Ishikawa (cell line): ENCODE measurements around the gene ZBTB8OS.

Source experiments
- CEBPB ChIP-seq: IDR thresholded peaks from 2 replicates; pipeline ENCODE4 v1.6.1; 2012
- CREB1 ChIP-seq: IDR thresholded peaks from 2 replicates; pipeline ENCODE4 v1.6.1; 2012; ENCODE audit warnings: low read depth
- EGR1 ChIP-seq: IDR thresholded peaks from 2 replicates; pipeline ENCODE4 v1.6.1; 2012
- EP300 ChIP-seq: IDR thresholded peaks from 2 replicates; pipeline ENCODE4 v1.6.1; 2012; ENCODE audit warnings: borderline replicate concordance
- FOXM1 ChIP-seq: IDR thresholded peaks from 2 replicates; pipeline ENCODE4 v1.6.1; 2012; ENCODE audit warnings: low read depth, borderline replicate concordance
- NFIC ChIP-seq: IDR thresholded peaks from 2 replicates; pipeline ENCODE4 v1.6.1; 2012
- RAD21 ChIP-seq: IDR thresholded peaks from 2 replicates; pipeline ENCODE4 v1.6.1; 2012; ENCODE audit warnings: low read depth
- TAF1 ChIP-seq: IDR thresholded peaks from 2 replicates; pipeline ENCODE4 v1.6.1; 2012; ENCODE audit warnings: low read depth, mild to moderate bottlenecking
- TCF12 ChIP-seq: IDR thresholded peaks from 2 replicates; pipeline ENCODE4 v1.6.1; 2012; ENCODE audit warnings: low read depth
- TEAD4 ChIP-seq: IDR thresholded peaks from 2 replicates; pipeline ENCODE4 v1.6.1; 2012
- YY1 ChIP-seq: IDR thresholded peaks from 2 replicates; pipeline ENCODE4 v1.6.1; 2012; ENCODE audit warnings: low read depth
- ZBTB7A ChIP-seq: IDR thresholded peaks from 2 replicates; pipeline ENCODE4 v1.6.1; 2012; ENCODE audit warnings: low read depth
- TF ChIP-seq, protein P1 (sequence below): IDR thresholded peaks from 2 replicates; pipeline ENCODE4 v1.6.1; 2012
- TF ChIP-seq, protein P2 (sequence below): IDR thresholded peaks from 2 replicates; pipeline ENCODE4 v1.6.1; 2012
- TF ChIP-seq, protein P3 (sequence below): IDR thresholded peaks from 2 replicates; pipeline ENCODE4 v1.6.1; 2012; ENCODE audit warnings: low read depth, mild to moderate bottlenecking

Gene ZBTB8OS

DNA sequence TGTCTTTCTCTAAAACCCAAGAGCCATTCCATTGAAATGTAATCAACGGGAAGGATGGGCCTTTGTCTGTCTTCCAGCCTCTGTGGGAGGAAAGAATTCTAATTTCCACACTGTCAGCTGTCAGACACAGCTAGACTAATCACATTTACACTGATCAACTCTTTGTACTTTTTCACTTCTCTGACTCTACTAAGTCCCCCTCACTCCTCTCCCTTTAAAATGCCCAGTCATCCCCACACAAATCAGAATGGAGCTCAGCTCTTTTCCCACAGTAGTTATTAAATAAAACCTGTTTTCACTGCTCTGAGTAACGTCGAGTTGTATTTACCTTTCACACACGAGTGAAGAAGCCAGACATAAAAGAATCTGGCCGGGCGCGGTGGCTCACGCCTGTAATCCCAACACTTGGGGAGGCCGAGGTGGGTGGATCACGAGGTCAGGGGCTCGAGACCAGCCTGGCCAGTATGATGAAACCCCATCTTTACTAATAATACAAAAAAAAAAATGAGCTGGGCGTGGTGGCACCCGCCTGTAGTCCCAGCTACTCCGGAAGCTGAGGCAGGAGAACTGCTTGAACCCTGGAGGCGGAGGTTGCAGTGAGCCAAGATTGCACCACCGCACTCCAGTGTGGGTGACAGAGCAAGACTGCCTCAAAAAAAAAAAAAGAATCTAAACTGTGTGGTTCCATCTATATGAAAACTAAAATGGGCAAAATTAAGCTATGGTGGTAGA is 13.3 kb downstream of the ZBTB8OS start:
- TF ChIP-seq CREB1 (no peak), FOXM1 (no peak), EP300 (no peak), TEAD4 (no peak), ZBTB7A (no peak), TCF12 (no peak), RAD21 (no peak), TAF1 (no peak), YY1 (no peak), NFIC (no peak), EGR1 (no peak)
- TF ChIP-seq, protein P1, sequence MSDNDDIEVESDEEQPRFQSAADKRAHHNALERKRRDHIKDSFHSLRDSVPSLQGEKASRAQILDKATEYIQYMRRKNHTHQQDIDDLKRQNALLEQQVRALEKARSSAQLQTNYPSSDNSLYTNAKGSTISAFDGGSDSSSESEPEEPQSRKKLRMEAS, result no peak
- TF ChIP-seq, protein P2, sequence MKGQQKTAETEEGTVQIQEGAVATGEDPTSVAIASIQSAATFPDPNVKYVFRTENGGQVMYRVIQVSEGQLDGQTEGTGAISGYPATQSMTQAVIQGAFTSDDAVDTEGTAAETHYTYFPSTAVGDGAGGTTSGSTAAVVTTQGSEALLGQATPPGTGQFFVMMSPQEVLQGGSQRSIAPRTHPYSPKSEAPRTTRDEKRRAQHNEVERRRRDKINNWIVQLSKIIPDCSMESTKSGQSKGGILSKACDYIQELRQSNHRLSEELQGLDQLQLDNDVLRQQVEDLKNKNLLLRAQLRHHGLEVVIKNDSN, result no peak
- TF ChIP-seq, protein P3, sequence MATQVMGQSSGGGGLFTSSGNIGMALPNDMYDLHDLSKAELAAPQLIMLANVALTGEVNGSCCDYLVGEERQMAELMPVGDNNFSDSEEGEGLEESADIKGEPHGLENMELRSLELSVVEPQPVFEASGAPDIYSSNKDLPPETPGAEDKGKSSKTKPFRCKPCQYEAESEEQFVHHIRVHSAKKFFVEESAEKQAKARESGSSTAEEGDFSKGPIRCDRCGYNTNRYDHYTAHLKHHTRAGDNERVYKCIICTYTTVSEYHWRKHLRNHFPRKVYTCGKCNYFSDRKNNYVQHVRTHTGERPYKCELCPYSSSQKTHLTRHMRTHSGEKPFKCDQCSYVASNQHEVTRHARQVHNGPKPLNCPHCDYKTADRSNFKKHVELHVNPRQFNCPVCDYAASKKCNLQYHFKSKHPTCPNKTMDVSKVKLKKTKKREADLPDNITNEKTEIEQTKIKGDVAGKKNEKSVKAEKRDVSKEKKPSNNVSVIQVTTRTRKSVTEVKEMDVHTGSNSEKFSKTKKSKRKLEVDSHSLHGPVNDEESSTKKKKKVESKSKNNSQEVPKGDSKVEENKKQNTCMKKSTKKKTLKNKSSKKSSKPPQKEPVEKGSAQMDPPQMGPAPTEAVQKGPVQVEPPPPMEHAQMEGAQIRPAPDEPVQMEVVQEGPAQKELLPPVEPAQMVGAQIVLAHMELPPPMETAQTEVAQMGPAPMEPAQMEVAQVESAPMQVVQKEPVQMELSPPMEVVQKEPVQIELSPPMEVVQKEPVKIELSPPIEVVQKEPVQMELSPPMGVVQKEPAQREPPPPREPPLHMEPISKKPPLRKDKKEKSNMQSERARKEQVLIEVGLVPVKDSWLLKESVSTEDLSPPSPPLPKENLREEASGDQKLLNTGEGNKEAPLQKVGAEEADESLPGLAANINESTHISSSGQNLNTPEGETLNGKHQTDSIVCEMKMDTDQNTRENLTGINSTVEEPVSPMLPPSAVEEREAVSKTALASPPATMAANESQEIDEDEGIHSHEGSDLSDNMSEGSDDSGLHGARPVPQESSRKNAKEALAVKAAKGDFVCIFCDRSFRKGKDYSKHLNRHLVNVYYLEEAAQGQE, result no peak

DNA sequence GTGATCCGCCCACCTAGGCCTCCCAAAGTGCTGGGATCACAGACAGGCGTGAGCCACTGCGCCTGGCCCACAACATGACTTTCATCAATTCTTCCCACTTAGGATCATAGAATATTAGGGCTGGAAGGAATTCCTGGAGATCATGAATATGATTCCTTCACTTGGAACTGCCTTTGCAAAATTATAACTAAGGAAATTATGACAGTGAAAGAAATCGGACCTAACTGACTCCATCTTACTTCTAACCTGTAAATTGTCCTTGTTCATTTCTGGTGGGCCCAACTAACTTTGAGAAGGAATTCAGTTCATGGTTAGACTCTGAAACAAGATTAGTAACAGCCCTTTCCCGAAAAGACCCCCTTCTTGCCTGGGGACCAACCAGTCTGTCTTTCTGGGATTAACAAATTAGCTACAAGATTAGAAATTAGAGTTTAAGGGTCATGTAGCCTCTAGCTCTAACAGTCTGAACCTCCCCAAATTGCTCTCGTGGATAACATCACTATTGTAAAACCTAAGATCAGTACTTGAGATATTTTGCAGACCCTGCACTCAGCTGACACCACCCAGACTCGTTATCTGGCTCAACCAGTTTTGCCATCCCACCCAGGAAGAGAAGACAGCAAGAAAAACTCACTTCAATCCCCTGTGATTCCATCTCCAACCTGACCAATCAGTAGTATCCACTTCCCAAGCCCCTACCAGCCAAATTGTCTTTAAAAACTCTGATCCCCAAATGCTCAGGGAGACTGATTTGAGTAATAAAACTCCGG is 14.7 kb downstream of the ZBTB8OS start:
- TF ChIP-seq, protein P1, result no peak
- TF ChIP-seq CREB1 (no peak), TCF12 (no peak), FOXM1 (no peak), EP300 (no peak), TAF1 (no peak), TEAD4 (no peak), NFIC (no peak), RAD21 (no peak), CEBPB (no peak), YY1 (no peak), ZBTB7A (no peak)

DNA sequence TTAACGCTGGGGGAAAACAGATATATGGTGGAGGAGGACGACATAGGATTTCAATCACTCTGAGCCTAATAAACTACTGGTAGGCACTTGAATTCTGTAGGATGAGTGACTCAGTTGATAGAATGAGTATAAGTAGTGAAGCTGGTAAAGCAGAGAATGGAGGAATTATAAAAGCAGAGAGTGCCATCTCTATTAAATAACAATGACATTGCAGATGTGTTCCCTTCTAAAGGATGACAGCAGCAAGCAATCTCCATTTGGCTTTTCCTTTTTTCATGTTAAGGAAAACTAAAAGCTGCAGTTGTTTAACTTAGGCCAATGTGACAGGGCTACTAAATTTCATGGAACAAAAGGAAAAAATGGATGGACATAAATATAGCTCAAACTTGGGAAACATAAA is 17.5 kb downstream of the ZBTB8OS start:
- TF ChIP-seq TEAD4, result no peak
- no peak for TF ChIP-seq TAF1
- TF ChIP-seq ZBTB7A, result no peak
- TF ChIP-seq NFIC, result no peak
- TF ChIP-seq CEBPB, result no peak
- TF ChIP-seq, protein P2, result no peak
- no peak for TF ChIP-seq TCF12
- no peak for TF ChIP-seq YY1
- TF ChIP-seq, protein P1, result no peak
- TF ChIP-seq FOXM1, result no peak
- TF ChIP-seq RAD21, result no peak
- no peak for TF ChIP-seq EGR1
- TF ChIP-seq CREB1, result no peak
- TF ChIP-seq EP300, result no peak

DNA sequence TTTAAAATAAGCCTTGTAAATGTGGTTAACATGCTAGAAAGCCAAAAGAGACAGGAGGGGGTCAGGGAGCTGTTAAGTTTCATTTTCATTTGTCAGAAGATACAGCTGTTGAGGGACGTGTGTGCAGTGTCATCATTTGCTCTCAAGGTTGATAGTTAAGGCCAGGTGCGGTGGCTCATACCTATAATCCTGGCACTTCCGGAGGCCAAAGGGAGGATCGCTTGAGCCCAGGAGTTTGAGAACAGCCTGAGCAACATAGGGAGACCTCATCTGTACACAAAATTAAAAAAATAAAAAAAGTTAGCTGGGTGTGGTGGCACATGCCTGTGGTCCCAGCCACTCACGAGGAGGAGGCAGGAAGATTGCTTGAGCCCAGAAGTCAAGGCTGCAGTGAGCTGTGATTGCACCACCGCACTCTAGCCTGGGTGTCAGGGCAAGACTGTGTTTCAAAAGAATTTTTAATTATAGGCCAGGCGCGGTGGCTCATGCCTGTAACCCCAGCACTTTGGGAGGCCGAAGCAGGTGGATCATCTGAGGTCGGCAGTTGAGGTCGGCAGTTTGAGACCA is 22.7 kb downstream of the ZBTB8OS start:
- TF ChIP-seq TEAD4, result no peak
- TF ChIP-seq NFIC, result no peak
- no peak for TF ChIP-seq YY1
- no peak for TF ChIP-seq EGR1
- TF ChIP-seq, protein P2, result no peak
- TF ChIP-seq ZBTB7A, result no peak
- no peak for TF ChIP-seq RAD21
- no peak for TF ChIP-seq TCF12
- TF ChIP-seq EP300, result no peak
- TF ChIP-seq, protein P1, result no peak
- TF ChIP-seq CREB1, result no peak
- no peak for TF ChIP-seq TAF1

DNA sequence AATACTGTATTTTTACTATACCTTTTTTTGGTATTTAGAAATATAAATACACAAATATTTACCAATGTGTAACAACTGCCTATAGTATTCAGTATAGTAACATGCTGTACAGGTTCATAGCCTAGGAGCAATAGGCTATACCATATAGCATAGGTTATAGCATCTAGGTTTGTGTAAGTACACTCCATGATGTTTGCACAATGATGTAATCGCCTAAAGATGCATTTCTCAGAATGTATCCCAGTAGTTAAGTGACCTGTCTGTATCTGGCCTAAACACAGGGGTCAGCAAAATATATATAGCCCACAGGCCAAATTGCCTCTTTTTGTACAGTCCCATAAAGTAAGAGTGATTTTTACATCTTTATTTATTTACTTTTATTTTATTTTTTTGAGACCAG is 24.2 kb downstream of the ZBTB8OS start:
- TF ChIP-seq ZBTB7A (no peak), RAD21 (no peak), TEAD4 (no peak), YY1 (no peak), CEBPB (no peak), EP300 (no peak), FOXM1 (no peak), NFIC (no peak), TAF1 (no peak), EGR1 (no peak)
- TF ChIP-seq, protein P3, result no peak
- TF ChIP-seq, protein P2, result no peak
